ENCODE measurements around the gene RPL10.

The RPL10 gene

GRCh38 chrX:154397888-154398667, at the start of gene RPL10:
Gene RPL10, plus strand, starts transcription at chrX:154398377. Its CDS starts 143 bp downstream, at chrX:154398520.
- peak; percentile 81 for DNase-seq

- DNase-seq, result no peak
Observed at GRCh38 chrX:154348646-154349358, 49.4 kb upstream of the RPL10 start.

GRCh38 chrX:154349359-154349935, 48.7 kb upstream of the RPL10 start:
- DNase-seq, result no peak

- DNase-seq, result no peak
Observed at GRCh38 chrX:154349979-154350378, 48.2 kb upstream of the RPL10 start.

GRCh38 chrX:154350429-154351182, 47.6 kb upstream of the RPL10 start:
- no peak for DNase-seq

GRCh38 chrX:154351183-154352011, 46.8 kb upstream of the RPL10 start:
- DNase-seq, result no peak

GRCh38 chrX:154352012-154352401, 46.2 kb upstream of the RPL10 start:
- no peak for DNase-seq

GRCh38 chrX:154352466-154352865, 45.7 kb upstream of the RPL10 start:
- DNase-seq, result no peak

- no peak for DNase-seq
Observed at GRCh38 chrX:154353172-154353843, 44.9 kb upstream of the RPL10 start.

GRCh38 chrX:154354013-154354412, 44.2 kb upstream of the RPL10 start:
- DNase-seq, result no peak

- no peak for DNase-seq
Observed at GRCh38 chrX:154354516-154354915, 43.7 kb upstream of the RPL10 start.

GRCh38 chrX:154355094-154355775, 42.9 kb upstream of the RPL10 start:
- DNase-seq, result no peak

GRCh38 chrX:154355776-154356140, 42.4 kb upstream of the RPL10 start:
- no peak for DNase-seq

- DNase-seq, result no peak
Observed at GRCh38 chrX:154356596-154356995, 41.6 kb upstream of the RPL10 start.

- DNase-seq, result no peak
Observed at GRCh38 chrX:154357205-154357604, 41.0 kb upstream of the RPL10 start.

- no peak for DNase-seq
Observed at GRCh38 chrX:154358011-154358410, 40.2 kb upstream of the RPL10 start.

- DNase-seq, result no peak
Observed at GRCh38 chrX:154358829-154359228, 39.3 kb upstream of the RPL10 start.

- DNase-seq, result no peak
Observed at GRCh38 chrX:154359362-154360154, 38.6 kb upstream of the RPL10 start.

GRCh38 chrX:154360155-154360713, 37.9 kb upstream of the RPL10 start:
- DNase-seq, result no peak
